HepG2 (cell line): ENCODE data around the gene GRK5. TPM values are rescaled to one million over a fixed set of nuclear protein-coding genes. Genes with fewer than 3 reads are reported as not detected.

Experiments used
- ATAC-seq: fragments of 200-7000 bp; cut with Tn5 transposase; 3 replicates; pipeline ENCODE4 v1.9.1; 2020; ENCODE audit warnings: mild to moderate bottlenecking, moderate library complexity
- BruUV-seq: library from RNA; stranded (reverse); fragments of 400-500 nt; replicated peaks from 2 replicates; lab custom pipeline; 2021; lab: Mats Ljungman, UMichigan
- CTCF ChIA-PET: fragments of 300-600 bp; formaldehyde crosslinking; extraction: SDS; loops from one replicate; lab custom pipeline; 2021; ENCODE audit warnings: low total read pairs, inconsistent platforms, low intra/inter-chr PET ratio; lab: Yijun Ruan, JAX
- POLR2A ChIA-PET: fragments of 350-600 bp; sonication (Branson Sonifier 250); formaldehyde crosslinking; loops from one replicate; lab custom pipeline; 2020; ENCODE audit warnings: antibody characterized with exemption, inconsistent platforms; lab: Yijun Ruan, JAX
- DNase-seq: peaks from one replicate; pipeline ENCODE4 v3.0.0-alpha.2; 2015; ENCODE audit warnings: low spot score
- FAIRE-seq: peaks from 3 replicates; lab custom pipeline; 2011; peaks lifted over from hg19 to GRCh38; lab: Jason Lieb, UNC
- H2AFZ ChIP-seq: one replicate; pipeline ENCODE4 v1.6.1; 2011; ENCODE audit warnings: low read length, inconsistent platforms
- H3K27ac ChIP-seq: fragments of 300-600 bp; 3 replicates; pipeline ENCODE4 v1.8.0; 2011; ENCODE audit warnings: mixed run types, mild to moderate bottlenecking, mixed read lengths, low read length, inconsistent platforms; ENCODE audit not compliant: insufficient read depth; ENCODE audit errors: extremely low read length
- H3K27me3 ChIP-seq, 2 experiments: fragments of 200-600 bp in 1 of 2; 2 replicates in 1 of 2; 3 replicates in 1 of 2; pipeline versions ENCODE4 v1.6.0 to v1.8.0; 2011; ENCODE audit warnings: low read length in 2 of 2, mild to moderate bottlenecking in 2 of 2, moderate library complexity in 2 of 2, inconsistent platforms in 1 of 2; ENCODE audit not compliant: insufficient read depth in 2 of 2, control insufficient read depth in 1 of 2
- H3K36me3 ChIP-seq, 2 experiments: fragments of 200-600 bp in 1 of 2; replicated peaks in 1 of 2; 2 replicates in 1 of 2; 3 replicates in 1 of 2; pipeline versions ENCODE4 v1.5.1 to v1.8.0; 2011; ENCODE audit warnings: low read length in 2 of 2, inconsistent platforms in 1 of 2; ENCODE audit not compliant: insufficient read depth in 2 of 2, control insufficient read depth in 1 of 2
- H3K4me1 ChIP-seq: 2 replicates; pipeline ENCODE4 v1.5.1; 2012; ENCODE audit warnings: low read length, inconsistent platforms; ENCODE audit not compliant: insufficient read depth
- H3K4me2 ChIP-seq: 2 replicates; pipeline ENCODE4 v1.6.0; 2011; ENCODE audit warnings: low read depth, low read length, inconsistent platforms
- H3K4me3 ChIP-seq, 3 experiments: fragments of 200-600 bp in 1 of 3; sonication (generic), shearing (Covaris generic) in 1 of 3; replicated peaks in 1 of 3; 2 replicates each; pipeline ENCODE4 v1.5.1; 2011 to 2016; ENCODE audit warnings: low read length in 3 of 3, inconsistent platforms in 2 of 3, low read depth in 2 of 3, mild to moderate bottlenecking in 2 of 3, control low read depth in 1 of 3, mixed read lengths in 1 of 3; ENCODE audit not compliant: insufficient read depth in 1 of 3
- H3K79me2 ChIP-seq: one replicate; pipeline ENCODE4 v1.6.1; 2011; ENCODE audit warnings: low read length, inconsistent platforms; ENCODE audit not compliant: insufficient read depth
- H3K9ac ChIP-seq: 2 replicates; pipeline ENCODE4 v1.6.0; 2011; ENCODE audit warnings: mild to moderate bottlenecking, low read depth, low read length, inconsistent platforms; ENCODE audit not compliant: insufficient read depth
- H3K9me3 ChIP-seq: 2 replicates; pipeline ENCODE4 v1.5.1; 2012; ENCODE audit warnings: mild to moderate bottlenecking, low read length
- H4K20me1 ChIP-seq: 2 replicates; pipeline ENCODE4 v1.6.0; 2011; ENCODE audit warnings: inconsistent platforms, mild to moderate bottlenecking, low read length, moderate library complexity; ENCODE audit not compliant: insufficient read depth
- DRAP1 ChIP-seq: IDR thresholded peaks from 2 replicates; pipeline ENCODE4 v1.6.1; 2016; ENCODE audit warnings: missing genetic modification reagents, missing compliant biosample characterization
- FOSL2 ChIP-seq: sonication (generic); formaldehyde crosslinking; IDR thresholded peaks from 2 replicates; pipeline ENCODE4 v1.4.0; 2020; ENCODE audit warnings: missing genetic modification reagents
- ZNF12 ChIP-seq: sonication (generic); formaldehyde crosslinking; IDR thresholded peaks from 2 replicates; pipeline ENCODE4 v1.5.0; 2020; ENCODE audit warnings: missing genetic modification reagents
- ZNF570 ChIP-seq: sonication (generic); formaldehyde crosslinking; IDR thresholded peaks from 2 replicates; pipeline ENCODE4 v1.4.0; 2020; ENCODE audit warnings: mild to moderate bottlenecking, missing genetic modification reagents, borderline replicate concordance
- ZNF7 ChIP-seq: IDR thresholded peaks from 2 replicates; pipeline ENCODE4 v1.6.1; 2016; ENCODE audit warnings: missing biosample characterization, missing genetic modification reagents
- WGBS: methylation state at CpG from one replicate; pipeline ENCODE4 v1.1.6; 2017; ENCODE audit warnings: low lambda C conversion rate; 5-methylcytosine and 5-hydroxymethylcytosine counted together
- in situ Hi-C: cut with HindIII; loops from 2 replicates; pipeline ENCODE4 v1.10.0; 2017; ENCODE audit warnings: low pct_unique_long_range_greater_than_20kb; ENCODE audit not compliant: extremely low pct_ligation_motif_present
- intact Hi-C: fragments of 100-400 bp; cut with micrococcal nuclease; formaldehyde crosslinking; loops from one replicate; pipeline ENCODE4 v1.10.0; 2022; ENCODE audit not compliant: unreplicated experiment
- polyA plus RNA-seq, 8 experiments: library from polyadenylated mRNA; depleted of rRNA in 3 of 8; stranded (reverse) in 7 of 8; unstranded in 1 of 8; fragments of >200 nt; fragmentation: Illumina TruSeq in 4 of 8; extraction: Trizol in 4 of 8; gene quantifications; 2 replicates each; pipeline versions ENCODE4 v1.2.1 to v1.2.3, GENCODE V29; 2011 to 2016; ENCODE audit warnings: low read depth in 4 of 8, missing spikeins in 1 of 8, mixed read lengths in 1 of 8; ENCODE audit not compliant: insufficient read depth in 1 of 8
- total RNA-seq, 5 experiments: library from RNA; depleted of rRNA; stranded (reverse); fragments of >200 nt; fragmentation: Illumina TruSeq; extraction: Trizol; gene quantifications; 2 replicates each; pipeline ENCODE4 v1.2.3, GENCODE V29; 2016; ENCODE audit warnings: low read depth in 1 of 5

GRK5 gene
- total and polyA plus RNA-seq, 2 of the 13 experiments (the other 11 are each of a cell fraction or from before 2014, with no cell fraction given), result 10.4 to 12.6 TPM

- BruUV-seq, result no TSS peak
- H3K27ac ChIP-seq, result no peak overlapping the region
- no peak overlapping the region for H3K9ac ChIP-seq
- intact Hi-C loops (no loop called here), in situ Hi-C loops (no loop called here)
- H4K20me1 ChIP-seq, result no peaks in the 10 kb centered on the region
- 0 out of 2 replicates have a peak, but pooled peaks cover 7% of the 10 kb centered on the region for H3K4me1 ChIP-seq
- POLR2A ChIA-PET, result interaction anchor here (1.0 to 1.1 kb wide), 2 partner anchors 7 to 130 kb away, joined by 3 read pairs; no protein-coding TSS in a partner anchor
- TF ChIP-seq DRAP1 (CRISPR knock-in tag) (no peak), ZNF12 (CRISPR knock-in tag) (peak; percentile 89), FOSL2 (CRISPR knock-in tag) (peak; percentile 54)
- TF ChIP-seq, all 625 proteins: peak for 2
- H3K9me3 ChIP-seq, result no peaks in the 10 kb centered on the region
- CTCF ChIA-PET, result no interaction called here
- ATAC-seq, result no peak
- no peak overlapping the region for H2AFZ ChIP-seq
- no peak overlapping the region for H3K4me2 ChIP-seq
- no peaks in the 10 kb centered on the region for H3K79me2 ChIP-seq
- FAIRE-seq, result no peak
- H3K36me3 ChIP-seq, result peaks cover 4 to 16% of the 10 kb centered on the region in 2 experiments; a peak in 3 of 5 replicates
- DNase-seq, result peak; percentile 35
- H3K27me3 ChIP-seq, result no peaks in the 10 kb centered on the region
- 84% methylated on average over 14 of the region's 14 CpGs for WGBS
- no peak overlapping the region for H3K4me3 ChIP-seq
Measured at GRCh38 chr10:119401671-119402395, 194.5 kb downstream of the GRK5 start.

- no peaks in the 10 kb centered on the region; a peak in 1 of 5 replicates for H3K27me3 ChIP-seq
- H3K79me2 ChIP-seq, result no peaks in the 10 kb centered on the region
- peaks cover 22% of the 10 kb centered on the region for H3K4me1 ChIP-seq
- no peak overlapping the region for H3K4me3 ChIP-seq
- no peaks in the 10 kb centered on the region for H4K20me1 ChIP-seq
- H2AFZ ChIP-seq, result no peak overlapping the region
- H3K9ac ChIP-seq, result no peak overlapping the region
- H3K27ac ChIP-seq, result no peak overlapping the region
- peaks cover 0 to 14% of the 10 kb centered on the region in 2 experiments; a peak in 1 of 5 replicates for H3K36me3 ChIP-seq
- peak; percentile 74 for TF ChIP-seq ZNF7 (CRISPR knock-in tag)
- no peak for TF ChIP-seq ZNF570 (CRISPR knock-in tag)
- ChIA-PET CTCF (no interaction called here), POLR2A (no interaction called here)
- intact Hi-C loops, result no loop called here
- no peak for DNase-seq
- no peak for ATAC-seq
- 100% methylated on average over 1 of the region's 1 CpG for WGBS
- H3K4me2 ChIP-seq, result no peak overlapping the region
- no peaks in the 10 kb centered on the region for H3K9me3 ChIP-seq
- in situ Hi-C loops, result no loop called here
- BruUV-seq, result no TSS peak
- FAIRE-seq, result no peak
Measured at GRCh38 chr10:119403921-119404320, 196.6 kb downstream of the GRK5 start.
